ENCODE measurements around the gene LNP1. TPM values are rescaled to one million over a fixed set of nuclear protein-coding genes. Genes with fewer than 3 reads are reported as not detected.

Gene LNP1
- total and polyA plus RNA-seq, 4 donors: 1.1 to 4.7 (median 1.5) TPM

- Histone ChIP-seq H3K27me3 (ENCODE audit: control insufficient read depth in 4 of 4, insufficient read depth in 4 of 4, low read length in 3 of 4) (no peaks in the 10 kb centered on the region), H3K4me3 (ENCODE audit: low read depth in 1 of 3, low read length in 3 of 3) (no peak overlapping the region), H3K27ac (ENCODE audit: low read depth in 1 of 2, low read length in 2 of 2) (no peak overlapping the region), H3K4me1 (ENCODE audit: control insufficient read depth in 4 of 4, insufficient read depth in 4 of 4, low read length in 3 of 4) (peaks cover 1 to 30% (median 22%) of the 10 kb centered on the region in 4 donors), H3K9me3 (ENCODE audit: control insufficient read depth in 4 of 4, low read length in 3 of 4) (no peaks in the 10 kb centered on the region), H3K9ac (ENCODE audit: low read depth in 1 of 2, low read length in 2 of 2) (no peak overlapping the region), H3K36me3 (ENCODE audit: control insufficient read depth in 4 of 4, insufficient read depth in 3 of 4, low read depth in 1 of 4, low read length in 3 of 4) (no peaks in the 10 kb centered on the region)
- DNase-seq (ENCODE audit: low spot score): no peak
- TF ChIP-seq YY1 (IDR thresholded peaks at IDR 0.05): no peak
- TF ChIP-seq RAD21 (IDR thresholded peaks at IDR 0.05): no peak
- no peak for TF ChIP-seq TAF1 (conservative IDR thresholded peaks at IDR 0.05)
- TF ChIP-seq MAX (IDR thresholded peaks at IDR 0.05): no peak
- TF ChIP-seq HNF4A (conservative IDR thresholded peaks at IDR 0.05): no peak
- TF ChIP-seq ZBTB33 (IDR thresholded peaks at IDR 0.05): no peak
- WGBS: 95% methylated on average over 2 of the region's 2 CpGs
These were observed 22.9 kb downstream of the LNP1 start for GRCh38 chr3:100424261-100424660.

- H3K36me3 ChIP-seq (ENCODE audit: control insufficient read depth in 4 of 4, insufficient read depth in 3 of 4, low read depth in 1 of 4, low read length in 3 of 4): no peaks in the 10 kb centered on the region
- H3K27me3 ChIP-seq (ENCODE audit: control insufficient read depth in 4 of 4, insufficient read depth in 4 of 4, low read length in 3 of 4): no peaks in the 10 kb centered on the region
- WGBS: 27% methylated on average over 1 of the region's 1 CpG
- DNase-seq (ENCODE audit: low spot score): no peak
- no peak overlapping the region for H3K4me3 ChIP-seq (ENCODE audit: low read depth in 1 of 3, low read length in 3 of 3)
- no peak overlapping the region for H3K9ac ChIP-seq (ENCODE audit: low read depth in 1 of 2, low read length in 2 of 2)
- no peaks in the 10 kb centered on the region for H3K9me3 ChIP-seq (ENCODE audit: control insufficient read depth in 4 of 4, low read length in 3 of 4)
- no peak overlapping the region for H3K27ac ChIP-seq (ENCODE audit: low read depth in 1 of 2, low read length in 2 of 2)
- no peak for TF ChIP-seq EGR1 (IDR thresholded peaks at IDR 0.05; ENCODE audit: low read depth in 2 of 2)
- peaks cover 3 to 33% (median 24%) of the 10 kb centered on the region in 4 donors for H3K4me1 ChIP-seq (ENCODE audit: control insufficient read depth in 4 of 4, insufficient read depth in 4 of 4, low read length in 3 of 4)
These were observed 24.0 kb downstream of the LNP1 start for GRCh38 chr3:100425316-100425715.

GRCh38 chr3:100426067-100426682 is 24.8 kb downstream of the LNP1 start:
- Histone ChIP-seq H3K9ac (ENCODE audit: low read depth in 1 of 2, low read length in 2 of 2) (no peak overlapping the region), H3K9me3 (ENCODE audit: control insufficient read depth in 4 of 4, low read length in 3 of 4) (no peaks in the 10 kb centered on the region), H3K4me3 (ENCODE audit: low read depth in 1 of 3, low read length in 3 of 3) (no peak overlapping the region), H3K36me3 (ENCODE audit: control insufficient read depth in 4 of 4, insufficient read depth in 3 of 4, low read depth in 1 of 4, low read length in 3 of 4) (no peaks in the 10 kb centered on the region), H3K4me1 (ENCODE audit: control insufficient read depth in 4 of 4, insufficient read depth in 4 of 4, low read length in 3 of 4) (peaks cover 3 to 35% (median 26%) of the 10 kb centered on the region in 4 donors), H3K27ac (ENCODE audit: low read depth in 1 of 2, low read length in 2 of 2) (peak overlapping the region; percentile 3 to 70), H3K27me3 (ENCODE audit: control insufficient read depth in 4 of 4, insufficient read depth in 4 of 4, low read length in 3 of 4) (no peaks in the 10 kb centered on the region)
- 22% methylated on average over 8 of the region's 8 CpGs for WGBS
- TF ChIP-seq FOXA1 (IDR thresholded peaks at IDR 0.05): peak; percentile 15
- TF ChIP-seq SP1 (IDR thresholded peaks at IDR 0.05): peak; percentile 34
- peak; percentile 67 to 79 for TF ChIP-seq HNF4A (conservative IDR thresholded peaks at IDR 0.05)
- TF ChIP-seq TAF1 (conservative IDR thresholded peaks at IDR 0.05): no peak
- no peak for TF ChIP-seq CTCF (IDR thresholded peaks at IDR 0.05; ENCODE audit: low read depth, low read length, missing input control)
- TF ChIP-seq RAD21 (IDR thresholded peaks at IDR 0.05): peak in 1 of 2 donors; percentile 16
- TF ChIP-seq FOXA2 (IDR thresholded peaks at IDR 0.05): peak; percentile 83
- no peak for TF ChIP-seq EGR1 (IDR thresholded peaks at IDR 0.05; ENCODE audit: low read depth in 2 of 2)
- peak in 1 of 2 donors; percentile 9 for TF ChIP-seq JUND (IDR thresholded peaks at IDR 0.05)
- TF ChIP-seq RXRA (IDR thresholded peaks at IDR 0.05): peak; percentile 22 to 66
- DNase-seq (ENCODE audit: low spot score): no peak
